Cardiac muscle cell (in vitro differentiated cells and primary cell): ENCODE measurements around the gene SLC30A9. TPM values are rescaled to one million over a fixed set of nuclear protein-coding genes. Genes with fewer than 3 reads are reported as not detected.

Experiments used
- DNase-seq, 2 donors: peaks; one replicate each; pipeline versions ENCODE4 v3.0.0 to v3.0.0-alpha.2; 2010 to 2017; ENCODE audit warnings: low read depth in 1 of 2, low spot score in 1 of 2
- H3K27ac ChIP-seq: fragments of 200-600 bp; sonication (generic); 2 replicates; pipeline ENCODE4 v1.5.1; 2016
- H3K27me3 ChIP-seq: fragments of 200-600 bp; sonication (generic); 2 replicates; pipeline ENCODE4 v1.6.0; 2016; ENCODE audit warnings: control low read depth
- H3K36me3 ChIP-seq: fragments of 200-600 bp; sonication (generic); 2 replicates; pipeline ENCODE4 v1.5.1; 2016; ENCODE audit warnings: control low read depth
- H3K4me1 ChIP-seq: fragments of 200-600 bp; sonication (generic); 2 replicates; pipeline ENCODE4 v1.8.1; 2017; ENCODE audit warnings: low read depth, mild to moderate bottlenecking, mixed run types
- H3K4me3 ChIP-seq: fragments of 200-600 bp; sonication (generic); 2 replicates; pipeline ENCODE4 v1.5.1; 2016; ENCODE audit warnings: mild to moderate bottlenecking
- H3K9me3 ChIP-seq: fragments of 200-600 bp; sonication (generic); 2 replicates; pipeline ENCODE4 v1.5.1; 2017; ENCODE audit warnings: low read depth, mild to moderate bottlenecking, control low read depth
- CTCF ChIP-seq: IDR thresholded peaks from 2 replicates; pipeline ENCODE4 v1.5.1; 2012; ENCODE audit warnings: low read depth, mild to moderate bottlenecking, low read length
- polyA plus RNA-seq: library from polyadenylated mRNA; unstranded; fragments of >200 nt; fragmentation: Nextera tagmentation; extraction: Ambion mirVana; gene quantifications from 2 replicates; pipeline ENCODE4 v1.2.1, GENCODE V29; 2016
- total RNA-seq: library from RNA; depleted of rRNA; stranded (reverse); fragments of >200 nt; gene quantifications from 2 replicates; pipeline ENCODE4 v1.2.3, GENCODE V29; 2016

SLC30A9 gene
- total and polyA plus RNA-seq, 2 experiments from 2014 or later = 62.2 to 99.1 TPM

GRCh38 chr4:42078184-42078801 lies 88.0 kb downstream of the SLC30A9 start:
- Histone ChIP-seq H3K27me3 (no peaks in the 10 kb centered on the region), H3K36me3 (peaks cover 15% of the 10 kb centered on the region), H3K4me3 (no peak overlapping the region), H3K4me1 (no peaks in the 10 kb centered on the region), H3K27ac (no peak overlapping the region), H3K9me3 (no peaks in the 10 kb centered on the region)
- no peak for DNase-seq
- TF ChIP-seq CTCF = no peak

- Histone ChIP-seq H3K4me1 (no peaks in the 10 kb centered on the region), H3K4me3 (no peak overlapping the region), H3K27ac (no peak overlapping the region), H3K36me3 (peaks cover 17% of the 10 kb centered on the region), H3K9me3 (no peaks in the 10 kb centered on the region), H3K27me3 (no peaks in the 10 kb centered on the region)
- TF ChIP-seq CTCF = no peak
- DNase-seq = no peak
Measured at GRCh38 chr4:42080306-42080705, 90.0 kb downstream of the SLC30A9 start.

GRCh38 chr4:42083816-42084215 lies 93.5 kb downstream of the SLC30A9 start:
- Histone ChIP-seq H3K27me3 (no peaks in the 10 kb centered on the region), H3K27ac (no peak overlapping the region), H3K4me3 (no peak overlapping the region), H3K36me3 (peaks cover 3% of the 10 kb centered on the region), H3K4me1 (no peaks in the 10 kb centered on the region), H3K9me3 (no peaks in the 10 kb centered on the region)
- peak in 1 of 2 donors; percentile 4 for DNase-seq
- no peak for TF ChIP-seq CTCF

- Histone ChIP-seq H3K27ac (no peak overlapping the region), H3K4me3 (no peak overlapping the region), H3K4me1 (no peaks in the 10 kb centered on the region), H3K36me3 (peaks cover 3% of the 10 kb centered on the region), H3K9me3 (no peaks in the 10 kb centered on the region), H3K27me3 (no peaks in the 10 kb centered on the region)
- DNase-seq = no peak
- no peak for TF ChIP-seq CTCF
Measured at GRCh38 chr4:42088386-42088785, 98.1 kb downstream of the SLC30A9 start.

DNA sequence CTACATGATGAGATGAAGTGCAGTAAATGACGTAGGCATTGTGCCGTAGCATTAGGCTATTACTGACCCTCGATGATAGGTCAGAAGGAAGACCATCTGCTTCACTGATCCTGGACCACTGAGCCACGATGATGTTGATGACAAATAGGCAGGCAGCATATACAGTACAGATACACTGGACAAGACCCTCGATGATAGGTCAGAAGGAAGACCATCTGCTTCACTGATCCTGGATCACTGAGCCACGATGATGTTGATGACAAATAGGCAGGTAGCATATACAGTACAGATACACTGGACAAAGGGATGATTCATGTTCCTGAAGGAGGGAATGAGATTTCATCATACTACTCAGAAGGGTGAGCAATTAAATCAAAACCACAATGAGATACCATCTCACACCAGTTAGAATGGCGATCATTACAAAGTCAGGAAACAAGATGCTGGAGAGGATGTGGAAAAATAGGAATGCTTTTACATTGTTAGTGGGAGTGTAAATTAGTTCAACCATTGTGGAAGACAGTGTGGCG lies 111.2 kb downstream of the SLC30A9 start:
- no peak overlapping the region for H3K4me3 ChIP-seq
- H3K9me3 ChIP-seq = no peaks in the 10 kb centered on the region
- no peak for TF ChIP-seq CTCF
- peak in 1 of 2 donors; percentile 38 for DNase-seq
- no peaks in the 10 kb centered on the region for H3K4me1 ChIP-seq
- no peak overlapping the region for H3K27ac ChIP-seq
- H3K27me3 ChIP-seq = no peaks in the 10 kb centered on the region
- no peaks in the 10 kb centered on the region for H3K36me3 ChIP-seq
